T-helper 9 cell (primary cell): ENCODE data around the gene LSAMP.

ENCODE experiments used
- DNase-seq: peaks from one replicate; pipeline ENCODE4 v3.0.0-alpha.2; 2020

Gene LSAMP

GRCh38 chr3:116350119-116350733 lies 95.1 kb downstream of the LSAMP start:
- DNase-seq: no peak

- DNase-seq: no peak
Measured at GRCh38 chr3:116348216-116348615, 97.1 kb downstream of the LSAMP start.

- no peak for DNase-seq
Measured at GRCh38 chr3:116342499-116342898, 102.8 kb downstream of the LSAMP start.

- no peak for DNase-seq
Measured at GRCh38 chr3:116341899-116342298, 103.4 kb downstream of the LSAMP start.

- DNase-seq: no peak
Measured at GRCh38 chr3:116341381-116341780, 103.9 kb downstream of the LSAMP start.

GRCh38 chr3:116340680-116341216 lies 104.5 kb downstream of the LSAMP start:
- DNase-seq: no peak

DNA sequence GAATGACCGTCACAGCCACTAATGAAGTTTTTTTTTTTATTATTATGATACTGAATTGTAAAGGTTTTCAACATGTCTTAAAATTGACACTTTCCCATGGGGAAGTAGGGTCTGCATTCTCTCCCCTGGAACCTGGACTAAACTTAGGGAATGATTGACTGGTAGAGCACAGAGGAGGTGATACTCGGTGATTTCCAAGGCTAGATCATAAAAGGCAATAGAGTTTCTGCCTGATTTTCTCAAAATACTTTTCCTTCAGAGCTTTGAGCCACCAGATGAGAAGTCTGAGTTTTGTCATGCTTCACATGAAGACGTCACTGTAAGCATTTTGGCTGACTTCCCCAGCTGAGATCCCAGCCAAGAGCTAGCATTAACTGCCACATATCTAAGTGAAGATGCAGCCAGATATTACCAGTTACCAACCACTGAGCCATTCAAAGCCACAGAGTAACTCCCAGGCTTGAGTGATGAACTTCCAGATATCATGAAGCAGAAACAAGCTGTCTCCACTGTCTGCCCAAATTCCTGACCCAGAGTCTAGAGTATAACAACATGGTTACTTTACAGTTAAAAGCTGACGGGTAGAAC lies 105.8 kb downstream of the LSAMP start:
- no peak for DNase-seq

DNA sequence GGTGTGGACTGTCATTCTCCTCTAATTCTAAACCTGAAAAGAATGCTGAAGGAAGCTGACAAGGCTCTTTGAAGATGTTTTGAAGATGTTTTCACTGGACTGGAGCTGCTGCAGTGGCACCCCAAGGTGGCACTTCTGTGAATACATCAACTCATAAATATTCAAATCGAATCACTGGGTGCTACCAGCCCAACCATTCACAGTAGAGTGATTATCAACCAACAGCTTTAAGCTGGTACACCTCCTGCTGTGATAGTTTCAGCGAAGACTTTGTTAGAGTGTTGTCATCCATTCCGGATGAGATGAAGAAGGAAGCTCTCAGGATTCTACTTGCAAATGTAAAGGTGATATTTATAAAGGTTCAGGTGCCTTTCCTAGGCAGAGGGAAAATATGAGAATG lies 106.6 kb downstream of the LSAMP start:
- no peak for DNase-seq

GRCh38 chr3:116337229-116337628 lies 108.1 kb downstream of the LSAMP start:
- DNase-seq: no peak

DNA sequence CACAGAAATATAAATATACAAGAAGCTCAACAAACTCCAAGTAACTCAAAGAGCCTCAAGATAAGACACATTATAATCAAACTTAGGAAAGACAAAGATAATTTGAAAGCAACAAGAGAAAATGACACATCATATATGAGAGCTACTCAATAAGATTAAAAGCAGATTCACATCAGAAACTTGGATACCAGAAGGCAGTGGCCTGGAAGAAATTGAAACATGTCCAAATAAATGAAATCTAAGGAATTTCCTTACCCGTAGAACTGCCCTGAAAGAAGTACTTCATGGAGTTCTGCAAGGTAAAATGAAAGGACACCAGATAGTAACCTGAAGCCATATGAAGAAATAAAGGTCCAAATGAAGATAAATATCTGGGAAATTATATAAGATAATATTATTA lies 113.9 kb downstream of the LSAMP start:
- DNase-seq: no peak

- DNase-seq: no peak
Measured at GRCh38 chr3:116322750-116323375, 122.4 kb downstream of the LSAMP start.

GRCh38 chr3:116318370-116318769 lies 126.9 kb downstream of the LSAMP start:
- DNase-seq: no peak

- no peak for DNase-seq
Measured at GRCh38 chr3:116316771-116317170, 128.5 kb downstream of the LSAMP start.

- DNase-seq: no peak
Measured at GRCh38 chr3:116314476-116314875, 130.8 kb downstream of the LSAMP start.

DNA sequence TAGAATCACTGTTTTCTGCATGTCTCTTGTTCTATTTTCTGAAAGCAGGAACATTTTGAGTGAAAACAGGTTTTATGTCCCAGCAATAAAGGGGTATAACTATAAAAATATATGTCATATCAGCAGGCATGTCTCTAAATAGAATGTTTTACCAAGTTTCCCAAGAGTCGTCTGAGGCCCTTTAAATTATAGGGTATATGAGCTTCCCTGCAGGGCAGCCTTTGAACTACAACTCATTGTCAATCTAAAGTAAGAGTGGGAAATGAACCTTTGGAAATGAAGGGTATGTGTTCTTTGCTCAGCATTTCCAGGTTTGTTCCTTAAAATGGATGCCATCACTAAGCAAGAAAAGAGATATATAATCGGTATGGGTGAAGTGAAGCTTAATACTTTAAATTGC lies 138.6 kb downstream of the LSAMP start:
- no peak for DNase-seq

GRCh38 chr3:116306149-116306548 lies 139.1 kb downstream of the LSAMP start:
- DNase-seq: no peak

DNA sequence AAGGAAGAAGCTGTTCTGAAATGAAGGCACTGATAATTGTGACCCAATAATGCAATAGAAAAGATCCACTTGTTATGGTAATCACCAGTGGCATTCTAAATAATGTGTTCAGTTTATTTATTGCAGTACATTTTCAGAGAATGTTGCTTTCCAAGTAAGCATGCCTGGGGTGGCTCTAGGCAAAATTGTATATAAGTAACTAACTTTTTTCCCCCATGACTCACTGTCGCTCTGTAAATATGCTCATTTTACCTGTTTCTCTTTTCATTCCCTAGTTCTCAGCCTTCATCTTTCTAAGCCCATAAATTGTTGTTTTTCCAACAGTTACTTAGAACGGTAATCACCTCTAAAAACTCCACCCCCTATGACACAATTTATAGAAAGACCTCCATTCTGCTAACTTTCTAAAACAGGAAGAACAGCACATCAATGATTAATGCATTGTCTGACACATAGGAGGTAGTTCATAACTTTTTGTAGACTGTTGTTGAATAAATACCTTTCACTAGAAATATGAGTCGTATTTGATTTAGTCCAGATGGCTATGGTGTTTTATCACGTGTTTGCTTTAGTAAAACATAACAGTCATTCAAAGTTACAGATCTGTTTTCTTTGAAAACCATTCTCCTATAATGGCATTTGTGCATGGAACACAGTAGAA lies 143.1 kb downstream of the LSAMP start:
- DNase-seq: no peak

- no peak for DNase-seq
Measured at GRCh38 chr3:116301422-116301821, 143.9 kb downstream of the LSAMP start.

- no peak for DNase-seq
Measured at GRCh38 chr3:116300226-116300625, 145.1 kb downstream of the LSAMP start.

DNA sequence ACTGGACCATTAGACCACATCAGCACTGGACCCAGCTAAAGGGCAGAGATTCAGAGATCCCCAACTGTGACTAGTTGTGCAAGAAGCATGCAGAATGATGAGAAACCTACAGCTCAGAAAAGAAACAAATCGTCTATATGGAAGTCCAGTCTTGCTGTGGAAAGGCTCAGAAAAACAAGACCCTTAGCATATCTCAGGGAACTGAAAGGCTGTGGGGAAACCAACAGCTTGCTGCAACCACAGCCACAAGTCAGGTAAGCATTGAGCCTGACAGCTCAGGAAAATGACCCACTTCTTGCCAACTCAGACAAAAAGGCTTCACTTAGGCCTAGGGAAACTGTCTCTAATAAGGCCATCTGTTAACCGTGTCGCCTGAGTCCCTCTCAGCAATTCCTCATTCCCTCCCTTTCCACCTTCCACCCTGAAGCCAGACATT lies 145.6 kb downstream of the LSAMP start:
- no peak for DNase-seq

DNA sequence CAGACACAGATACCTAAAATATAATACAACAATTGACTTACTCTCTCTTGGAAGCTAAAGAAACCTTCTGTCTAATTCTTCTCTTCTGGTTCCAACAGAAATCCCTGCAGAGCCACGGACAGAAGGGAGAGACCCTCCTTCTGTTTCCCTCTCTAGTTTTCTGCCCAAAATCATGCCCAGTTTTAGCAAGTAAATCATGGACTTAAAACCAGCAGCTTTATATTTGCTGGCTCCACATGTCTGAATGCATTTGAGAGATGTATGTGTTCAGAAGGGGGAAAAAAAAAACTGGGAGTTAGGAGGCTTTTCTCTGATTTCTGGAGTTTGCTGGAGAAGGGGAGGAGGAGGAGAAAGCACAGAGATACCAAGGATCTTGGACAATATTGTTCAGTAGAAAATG lies 147.1 kb downstream of the LSAMP start:
- no peak for DNase-seq

GRCh38 chr3:116291141-116291540 lies 154.1 kb downstream of the LSAMP start:
- DNase-seq: no peak

- no peak for DNase-seq
Measured at GRCh38 chr3:116288485-116288884, 156.8 kb downstream of the LSAMP start.
